Eye (tissue), 1 donor: ENCODE results near the gene MAML2.

ENCODE experiments used
- DNase-seq: peaks from one replicate; pipeline ENCODE4 v3.0.0-alpha.2; 2015

MAML2 gene

GRCh38 chr11:96338910-96339705 lies 3.9 kb downstream of the MAML2 start:
- DNase-seq, result no peak

- DNase-seq, result no peak
Measured at GRCh38 chr11:96337541-96338431, 5.2 kb downstream of the MAML2 start.

- DNase-seq, result no peak
Measured at GRCh38 chr11:96335388-96335787, 7.6 kb downstream of the MAML2 start.

GRCh38 chr11:96334219-96334618 lies 8.8 kb downstream of the MAML2 start:
- DNase-seq, result no peak

GRCh38 chr11:96333191-96333719 lies 9.7 kb downstream of the MAML2 start:
- no peak for DNase-seq

- DNase-seq, result no peak
Measured at GRCh38 chr11:96332126-96332771, 10.7 kb downstream of the MAML2 start.

GRCh38 chr11:96331699-96332116 lies 11.3 kb downstream of the MAML2 start:
- no peak for DNase-seq

- DNase-seq, result no peak
Measured at GRCh38 chr11:96330511-96330859, 12.5 kb downstream of the MAML2 start.

- DNase-seq, result no peak
Measured at GRCh38 chr11:96329855-96330510, 13.0 kb downstream of the MAML2 start.

GRCh38 chr11:96329419-96329818 lies 13.6 kb downstream of the MAML2 start:
- no peak for DNase-seq

GRCh38 chr11:96328395-96329010 lies 14.5 kb downstream of the MAML2 start:
- no peak for DNase-seq

- no peak for DNase-seq
Measured at GRCh38 chr11:96326959-96327358, 16.0 kb downstream of the MAML2 start.

- no peak for DNase-seq
Measured at GRCh38 chr11:96324912-96325311, 18.1 kb downstream of the MAML2 start.

- no peak for DNase-seq
Measured at GRCh38 chr11:96323642-96323985, 19.4 kb downstream of the MAML2 start.

GRCh38 chr11:96322775-96323641 lies 20.0 kb downstream of the MAML2 start:
- DNase-seq, result no peak

- no peak for DNase-seq
Measured at GRCh38 chr11:96321091-96321490, 21.9 kb downstream of the MAML2 start.

GRCh38 chr11:96319898-96320656 lies 22.9 kb downstream of the MAML2 start:
- no peak for DNase-seq

- DNase-seq, result no peak
Measured at GRCh38 chr11:96318850-96319249, 24.1 kb downstream of the MAML2 start.

GRCh38 chr11:96318399-96318798 lies 24.6 kb downstream of the MAML2 start:
- no peak for DNase-seq

GRCh38 chr11:96317985-96318384 lies 25.0 kb downstream of the MAML2 start:
- no peak for DNase-seq

- DNase-seq, result no peak
Measured at GRCh38 chr11:96317571-96317970, 25.4 kb downstream of the MAML2 start.
